Measurements from ENCODE around the gene MEF2D.

DNA sequence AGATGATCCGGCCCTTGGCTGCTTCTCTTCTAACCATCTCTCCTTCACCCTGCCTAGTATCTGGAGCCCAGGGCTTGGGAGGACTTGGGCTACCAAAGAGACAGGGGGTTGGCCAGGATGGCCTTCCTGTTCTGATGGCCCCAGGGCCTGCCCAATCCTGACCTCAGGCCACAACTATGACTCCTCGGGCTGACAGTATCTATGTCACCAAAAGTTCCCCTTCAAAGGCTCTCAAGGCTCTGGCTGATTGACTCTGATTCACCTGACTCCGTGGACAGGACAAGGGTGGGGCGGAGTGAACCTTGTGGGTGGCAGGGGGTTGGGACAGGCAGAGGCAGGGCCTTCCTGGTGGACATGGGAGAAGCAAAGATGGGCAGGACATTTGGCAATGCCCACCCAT is 12.7 kb downstream of the MEF2D start:
- TF ChIP-seq POLR2A (IDR thresholded peaks at IDR 0.05; ENCODE audit: low read length) (no peak), GATA1 (IDR thresholded peaks at IDR 0.05; ENCODE audit: low read depth, low read length) (no peak)
